ENCODE measurements around the gene PTTG2. TPM values are rescaled to one million over a fixed set of nuclear protein-coding genes. Genes with fewer than 3 reads are reported as not detected.

Gene PTTG2
- total and polyA plus RNA-seq, 12 donors, result 0.55 to 1.6 (median 0.87) TPM; not detected in 2

- Histone ChIP-seq H3K27me3 (no peaks in the 10 kb centered on the region), H3K4me3 (no peak overlapping the region), H3K27ac (no peak overlapping the region), H3K9me3 (no peaks in the 10 kb centered on the region), H3K4me1 (peaks cover 0 to 77% (median 44%) of the 10 kb centered on the region in 9 donors), H3K36me3 (no peaks in the 10 kb centered on the region)
- 48 to 63% methylated on average over 3 of the region's 3 CpGs for whole genome bisulfite sequencing, 2 donors
- TF ChIP-seq CTCF (IDR thresholded peaks at IDR 0.05), result no peak
- intact Hi-C loops (cut with DNase I), result no loop called here
- ATAC-seq, result peak in 2 of 8 donors; percentile 34 to 55
- no peak for DNase-seq
Measured at GRCh38 chr4:38004062-38004461, 43.9 kb downstream of the PTTG2 start.

GRCh38 chr4:38004887-38005286 lies 44.7 kb downstream of the PTTG2 start:
- no peak for TF ChIP-seq CTCF (IDR thresholded peaks at IDR 0.05)
- Histone ChIP-seq H3K9me3 (no peaks in the 10 kb centered on the region), H3K36me3 (no peaks in the 10 kb centered on the region), H3K4me1 (peaks cover 0 to 77% (median 44%) of the 10 kb centered on the region in 9 donors), H3K4me3 (no peak overlapping the region), H3K27me3 (no peaks in the 10 kb centered on the region), H3K27ac (peak overlapping the region in 2 of 10 donors; percentile 4 to 5)
- ATAC-seq (peak in 2 of 8 donors; percentile 18 to 20), DNase-seq (no peak)
- WGBS, 2 donors, result 70 to 76% methylated on average over 6 of the region's 6 CpGs
- intact Hi-C loops (cut with DNase I), result no loop called here

GRCh38 chr4:38005637-38006036 lies 45.4 kb downstream of the PTTG2 start:
- H3K27ac ChIP-seq, result peak overlapping the region in 2 of 10 donors; percentile 5
- H3K27me3 ChIP-seq, result no peaks in the 10 kb centered on the region
- H3K4me1 ChIP-seq, result peaks cover 0 to 83% (median 52%) of the 10 kb centered on the region in 9 donors
- intact Hi-C loops (cut with DNase I), result no loop called here
- no peaks in the 10 kb centered on the region for H3K9me3 ChIP-seq
- DNase-seq (no peak), ATAC-seq (peak in 5 of 8 donors; percentile 29 to 40 (median 34))
- 78 to 90% methylated on average over 3 of the region's 3 CpGs for WGBS, 2 donors
- TF ChIP-seq CTCF (IDR thresholded peaks at IDR 0.05), result no peak
- H3K36me3 ChIP-seq, result no peaks in the 10 kb centered on the region
- H3K4me3 ChIP-seq, result no peak overlapping the region

GRCh38 chr4:38007645-38008044 lies 47.4 kb downstream of the PTTG2 start:
- Histone ChIP-seq H3K27me3 (no peaks in the 10 kb centered on the region), H3K9me3 (no peaks in the 10 kb centered on the region), H3K27ac (no peak overlapping the region), H3K4me1 (peaks cover 0 to 80% (median 59%) of the 10 kb centered on the region in 9 donors), H3K4me3 (no peak overlapping the region), H3K36me3 (no peaks in the 10 kb centered on the region)
- intact Hi-C loops (cut with DNase I), result no loop called here
- DNase-seq (no peak), ATAC-seq (no peak)
- no peak for TF ChIP-seq CTCF (IDR thresholded peaks at IDR 0.05)
- 75% methylated on average over 5 of the region's 5 CpGs for WGBS, 2 donors

Data from heart right ventricle (tissue), 16 donors.